Vagina (tissue), 2 donors: ENCODE measurements around the gene LPP. TPM values are rescaled to one million over a fixed set of nuclear protein-coding genes. Genes with fewer than 3 reads are reported as not detected.

Experiments
- DNase-seq, 2 donors: peaks; one replicate each; pipeline ENCODE4 v3.0.0-alpha.2; 2017; ENCODE audit errors: extremely low spot score in 2 of 2
- H3K27ac ChIP-seq: fragments of 200-600 bp; sonication (generic); one replicate; pipeline ENCODE4 v1.5.1; 2019
- H3K27me3 ChIP-seq: fragments of 200-600 bp; sonication (generic); one replicate; pipeline ENCODE4 v1.5.1; 2019
- H3K36me3 ChIP-seq, 2 donors: fragments of 200-600 bp; sonication (generic); one replicate each; pipeline ENCODE4 v1.5.1; 2017 to 2019
- H3K4me1 ChIP-seq: fragments of 200-600 bp; sonication (generic); one replicate; pipeline ENCODE4 v1.5.1; 2019
- H3K4me3 ChIP-seq, 2 donors: fragments of 200-600 bp; sonication (generic); 1 replicate in 1 of 2; 2 replicates in 1 of 2; pipeline ENCODE4 v1.5.1; 2016 to 2019
- H3K9me3 ChIP-seq: fragments of 200-600 bp; sonication (generic); one replicate; pipeline ENCODE4 v1.5.1; 2019
- CTCF ChIP-seq, 3 experiments: fragments of 450-650 bp in 2 of 3; fragments of 200-600 bp in 1 of 3; sonication (generic) in 1 of 3; IDR thresholded peaks; one replicate each; pipeline ENCODE4 v1.5.1; 2017 to 2019; ENCODE audit warnings: antibody characterized with exemption in 3 of 3, mild to moderate bottlenecking in 2 of 3, moderate library complexity in 2 of 3
- POLR2A ChIP-seq, 2 donors: fragments of 450-650 bp; IDR thresholded peaks; one replicate each; pipeline ENCODE4 v1.6.1; 2017; ENCODE audit warnings: antibody characterized with exemption in 2 of 2, mild to moderate bottlenecking in 2 of 2, moderate library complexity in 2 of 2
- POLR2AphosphoS5 ChIP-seq, 2 donors: sonication (generic); formaldehyde crosslinking; IDR thresholded peaks; one replicate each; pipeline ENCODE4 v1.9.0; 2017; ENCODE audit warnings: antibody characterized with exemption in 2 of 2, mild to moderate bottlenecking in 2 of 2, low read depth in 1 of 2; ENCODE audit not compliant: insufficient read depth in 1 of 2
- intact Hi-C: fragments of 100-400 bp; cut with DNase I; formaldehyde crosslinking; loops from one replicate; pipeline ENCODE4 v1.15.1; 2023
- total RNA-seq: library from RNA; depleted of rRNA; stranded (reverse); fragments of >200 nt; gene quantifications from one replicate; pipeline ENCODE4 v1.2.3, GENCODE V29; 2016

Gene LPP
- total RNA-seq, 1 donor from 2014 or later = 248 TPM

DNA sequence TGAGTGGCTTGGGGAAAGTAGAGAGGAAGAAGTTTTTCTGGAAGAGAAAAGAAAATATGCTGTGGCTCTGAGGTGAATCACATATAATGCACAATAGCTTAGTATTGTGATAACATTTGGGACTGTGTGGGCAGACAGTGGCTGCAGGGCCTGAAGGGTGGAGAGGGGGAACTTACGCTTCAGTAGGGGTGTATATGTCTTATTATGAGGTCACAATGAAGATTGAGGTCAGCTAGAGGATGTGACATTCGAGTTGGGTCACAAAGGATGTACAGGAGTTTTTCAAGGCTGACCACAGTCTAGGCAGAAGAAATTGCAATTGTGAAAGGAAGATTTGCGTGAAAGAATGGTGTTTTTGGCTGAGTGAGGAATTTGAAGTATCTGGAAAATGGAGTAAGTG lies 414.8 kb downstream of the LPP start:
- no peaks in the 10 kb centered on the region for H3K36me3 ChIP-seq
- intact Hi-C loops = no loop called here
- no peaks in the 10 kb centered on the region for H3K27me3 ChIP-seq
- no peak overlapping the region for H3K27ac ChIP-seq
- H3K4me3 ChIP-seq = no peak overlapping the region
- no peaks in the 10 kb centered on the region for H3K4me1 ChIP-seq
- no peaks in the 10 kb centered on the region for H3K9me3 ChIP-seq
- TF ChIP-seq POLR2AphosphoS5 (IDR thresholded peaks at IDR 0.05; ENCODE audit: insufficient read depth in 1 of 2, low read depth in 1 of 2) (no peak), CTCF (IDR thresholded peaks at IDR 0.05) (no peak), POLR2A (IDR thresholded peaks at IDR 0.05) (no peak)
- no peak for DNase-seq

DNA sequence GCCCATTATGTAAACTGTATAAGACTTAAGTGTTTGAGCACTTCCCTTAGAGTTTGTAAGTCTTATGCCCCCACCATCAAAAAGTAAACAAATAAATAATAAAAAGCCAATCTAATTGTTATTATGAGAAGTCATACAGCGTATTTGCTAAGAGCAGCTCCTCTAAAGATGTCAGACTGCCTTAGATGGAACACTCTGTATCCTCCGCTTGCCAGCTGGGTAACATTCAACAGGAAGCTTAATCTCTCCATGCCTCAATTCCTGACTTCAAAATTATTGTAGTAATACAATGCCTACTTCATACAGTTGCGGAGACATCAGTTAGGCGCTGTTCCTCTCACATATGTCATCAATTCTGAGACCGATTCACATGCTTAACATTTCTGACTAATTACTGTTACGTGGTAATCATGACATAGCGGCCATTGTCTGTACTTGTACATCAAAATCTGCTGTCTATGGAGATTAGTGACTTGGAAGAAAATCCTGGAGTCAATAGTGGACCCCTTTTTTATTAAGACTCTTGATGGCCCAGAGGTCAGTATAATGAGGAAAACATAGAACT lies 417.7 kb downstream of the LPP start:
- Histone ChIP-seq H3K27me3 (no peaks in the 10 kb centered on the region), H3K27ac (no peak overlapping the region), H3K4me1 (no peaks in the 10 kb centered on the region), H3K4me3 (no peak overlapping the region), H3K36me3 (no peaks in the 10 kb centered on the region), H3K9me3 (no peaks in the 10 kb centered on the region)
- TF ChIP-seq POLR2AphosphoS5 (IDR thresholded peaks at IDR 0.05; ENCODE audit: insufficient read depth in 1 of 2, low read depth in 1 of 2) (no peak), CTCF (IDR thresholded peaks at IDR 0.05) (no peak), POLR2A (IDR thresholded peaks at IDR 0.05) (no peak)
- DNase-seq = no peak
- intact Hi-C loops = no loop called here

GRCh38 chr3:188573291-188573940 lies 419.5 kb downstream of the LPP start:
- no peaks in the 10 kb centered on the region for H3K9me3 ChIP-seq
- no peak overlapping the region for H3K27ac ChIP-seq
- H3K4me3 ChIP-seq = no peak overlapping the region
- no peaks in the 10 kb centered on the region for H3K4me1 ChIP-seq
- TF ChIP-seq POLR2AphosphoS5 (IDR thresholded peaks at IDR 0.05; ENCODE audit: insufficient read depth in 1 of 2, low read depth in 1 of 2) = no peak
- no peak for TF ChIP-seq POLR2A (IDR thresholded peaks at IDR 0.05)
- no peak for TF ChIP-seq CTCF (IDR thresholded peaks at IDR 0.05)
- DNase-seq = no peak
- no peaks in the 10 kb centered on the region for H3K27me3 ChIP-seq
- intact Hi-C loops = no loop called here
- no peaks in the 10 kb centered on the region for H3K36me3 ChIP-seq

DNA sequence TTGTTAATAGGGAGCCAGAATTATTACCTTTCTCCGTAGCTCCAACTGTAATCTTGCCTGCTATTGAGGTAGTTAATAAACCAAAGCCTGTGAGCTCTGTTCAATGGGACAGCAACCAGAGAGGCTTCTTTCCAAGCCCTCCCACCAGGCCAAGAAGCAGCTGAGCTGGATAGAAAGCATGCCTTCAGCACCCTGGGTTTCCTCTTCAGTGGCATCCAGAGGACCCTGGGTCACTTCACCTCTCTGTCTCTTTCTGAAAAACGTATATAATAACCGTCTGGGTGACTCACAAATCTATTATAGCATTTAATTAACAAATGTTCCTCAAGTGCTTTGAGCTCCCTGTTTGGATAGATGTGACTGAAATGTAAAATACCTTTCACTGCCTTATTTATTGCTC lies 420.0 kb downstream of the LPP start:
- Histone ChIP-seq H3K4me3 (no peak overlapping the region), H3K9me3 (no peaks in the 10 kb centered on the region), H3K36me3 (no peaks in the 10 kb centered on the region), H3K27ac (no peak overlapping the region), H3K4me1 (peaks cover 4% of the 10 kb centered on the region), H3K27me3 (no peaks in the 10 kb centered on the region)
- intact Hi-C loops = no loop called here
- TF ChIP-seq POLR2AphosphoS5 (IDR thresholded peaks at IDR 0.05; ENCODE audit: insufficient read depth in 1 of 2, low read depth in 1 of 2) = no peak
- TF ChIP-seq POLR2A (IDR thresholded peaks at IDR 0.05) = no peak
- no peak for TF ChIP-seq CTCF (IDR thresholded peaks at IDR 0.05)
- DNase-seq = no peak

DNA sequence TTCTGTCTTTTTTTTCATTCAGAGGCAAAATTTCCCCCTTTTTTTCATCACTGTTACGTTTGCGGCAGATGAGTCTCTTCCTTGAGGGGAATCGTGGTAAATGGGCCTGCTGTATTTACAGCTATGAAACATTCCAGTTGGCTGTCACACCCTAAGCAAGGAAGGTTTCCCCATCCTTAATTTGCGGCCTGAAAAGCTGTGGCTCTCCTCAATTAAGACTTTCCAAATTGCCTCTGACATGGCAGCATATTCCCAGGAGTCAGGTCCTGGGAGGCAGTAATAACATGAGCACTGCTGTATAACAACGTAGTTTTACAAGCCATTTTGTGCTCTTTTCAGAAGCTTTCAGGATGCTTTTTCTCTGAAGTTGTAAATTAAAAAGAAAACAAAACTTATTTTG lies 420.9 kb downstream of the LPP start:
- Histone ChIP-seq H3K4me1 (peaks cover 10% of the 10 kb centered on the region), H3K36me3 (no peaks in the 10 kb centered on the region), H3K27ac (no peak overlapping the region), H3K27me3 (no peaks in the 10 kb centered on the region), H3K9me3 (no peaks in the 10 kb centered on the region), H3K4me3 (no peak overlapping the region)
- TF ChIP-seq CTCF (IDR thresholded peaks at IDR 0.05) = no peak
- no peak for TF ChIP-seq POLR2AphosphoS5 (IDR thresholded peaks at IDR 0.05; ENCODE audit: insufficient read depth in 1 of 2, low read depth in 1 of 2)
- TF ChIP-seq POLR2A (IDR thresholded peaks at IDR 0.05) = no peak
- intact Hi-C loops = no loop called here
- DNase-seq = no peak
